Measurements from ENCODE around the gene PHC3. TPM values are rescaled to one million over a fixed set of nuclear protein-coding genes. Genes with fewer than 3 reads are reported as not detected.

Gene PHC3
- total and polyA plus RNA-seq, 9 donors = 9.9 to 121 (median 90.2) TPM

GRCh38 chr3:170179432-170179831, 2.1 kb downstream of the PHC3 start:
- H3K27ac ChIP-seq = no peak overlapping the region
- no peak for DNase-seq
- no peak for TF ChIP-seq EP300 (IDR thresholded peaks at IDR 0.05)
- TF ChIP-seq POLR2A (IDR thresholded peaks at IDR 0.05) = no peak
- TF ChIP-seq CTCF (IDR thresholded peaks at IDR 0.05) = no peak
- peaks cover 4% of the 10 kb centered on the region for H3K4me1 ChIP-seq (ENCODE audit: insufficient read depth)
- peak overlapping the region; percentile 75 for H3K4me3 ChIP-seq
- WGBS, 3 donors = 14 to 32% (median 19%) methylated on average over 1 of the region's 1 CpG
- intact Hi-C loops (cut with DNase I) = no loop called here
- H3K27me3 ChIP-seq = no peaks in the 10 kb centered on the region
- no peaks in the 10 kb centered on the region for H3K36me3 ChIP-seq
- no peaks in the 10 kb centered on the region for H3K9me3 ChIP-seq

- Histone ChIP-seq H3K36me3 (no peaks in the 10 kb centered on the region), H3K27ac (no peak overlapping the region), H3K27me3 (no peaks in the 10 kb centered on the region), H3K4me1 (ENCODE audit: insufficient read depth) (peaks cover 7% of the 10 kb centered on the region), H3K4me3 (no peak overlapping the region), H3K9me3 (no peaks in the 10 kb centered on the region)
- TF ChIP-seq CTCF (IDR thresholded peaks at IDR 0.05) (no peak), EP300 (IDR thresholded peaks at IDR 0.05) (no peak), POLR2A (IDR thresholded peaks at IDR 0.05) (no peak)
- 81% methylated on average over 3 of the region's 3 CpGs for WGBS, 3 donors
- no peak for DNase-seq
- intact Hi-C loops (cut with DNase I) = no loop called here
These were observed 2.9 kb downstream of the PHC3 start for GRCh38 chr3:170178651-170179050.

- no peaks in the 10 kb centered on the region for H3K36me3 ChIP-seq
- TF ChIP-seq EP300 (IDR thresholded peaks at IDR 0.05) (no peak), POLR2A (IDR thresholded peaks at IDR 0.05) (no peak), CTCF (IDR thresholded peaks at IDR 0.05) (no peak)
- no peak overlapping the region for H3K27ac ChIP-seq
- peaks cover 4% of the 10 kb centered on the region for H3K4me1 ChIP-seq (ENCODE audit: insufficient read depth)
- no peaks in the 10 kb centered on the region for H3K27me3 ChIP-seq
- intact Hi-C loops (cut with DNase I) = no loop called here
- no peak for DNase-seq
- no peaks in the 10 kb centered on the region for H3K9me3 ChIP-seq
- no peak overlapping the region for H3K4me3 ChIP-seq
- WGBS, 3 donors = 67 to 79% (median 74%) methylated on average over 1 of the region's 1 CpG
These were observed 10.0 kb downstream of the PHC3 start for GRCh38 chr3:170171563-170171962.

- Histone ChIP-seq H3K36me3 (no peaks in the 10 kb centered on the region), H3K4me1 (ENCODE audit: insufficient read depth) (peaks cover 6% of the 10 kb centered on the region), H3K27ac (no peak overlapping the region), H3K9me3 (no peaks in the 10 kb centered on the region), H3K27me3 (no peaks in the 10 kb centered on the region), H3K4me3 (no peak overlapping the region)
- TF ChIP-seq CTCF (IDR thresholded peaks at IDR 0.05) = no peak
- no peak for TF ChIP-seq POLR2A (IDR thresholded peaks at IDR 0.05)
- TF ChIP-seq EP300 (IDR thresholded peaks at IDR 0.05) = no peak
- DNase-seq = no peak
- intact Hi-C loops (cut with DNase I) = no loop called here
- WGBS, 3 donors = 76 to 86% (median 82%) methylated on average over 2 of the region's 2 CpGs
These were observed 16.8 kb downstream of the PHC3 start for GRCh38 chr3:170164717-170165116.
